Measurements from ENCODE around the gene TPO. TPM values are rescaled to one million over a fixed set of nuclear protein-coding genes. Genes with fewer than 3 reads are reported as not detected.

TPO gene
- total RNA-seq, 1 experiment from 2014 or later: not detected

DNA sequence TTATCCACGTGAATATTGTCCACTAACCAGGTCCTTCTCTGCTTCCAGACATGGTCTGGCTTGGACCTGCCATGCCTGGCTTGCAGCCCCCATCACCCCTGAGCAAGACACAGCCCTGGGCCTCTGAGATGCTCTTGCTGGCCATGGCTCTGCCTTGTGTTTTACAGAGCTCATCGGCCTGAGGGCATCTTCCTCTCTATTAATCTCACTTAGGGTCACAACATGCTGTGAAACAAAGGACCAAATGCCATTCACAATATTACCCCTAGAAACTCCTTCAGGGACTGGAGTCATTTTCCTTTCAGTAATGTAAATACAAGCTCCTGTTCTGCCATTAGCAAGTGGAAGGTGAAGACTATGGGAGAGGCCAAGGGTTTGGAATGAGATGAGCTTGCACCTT, 6.8 kb upstream of the TPO start:
- peaks cover 12% of the 10 kb centered on the region for H3K27me3 Mint-ChIP-seq (ENCODE audit: low read depth)
- H3K79me2 ChIP-seq (ENCODE audit: insufficient read depth, low read length): no peaks in the 10 kb centered on the region
- peak overlapping the region in 1 of 3 experiments; percentile 59; a peak in 1 of 7 replicates for H3K27ac Mint-ChIP-seq
- H3K79me1 ChIP-seq (ENCODE audit: insufficient read depth, low read depth, low read length, poor library complexity, severe bottlenecking): no peaks in the 10 kb centered on the region
- H2BK5ac ChIP-seq (ENCODE audit: insufficient read length, low read length): no peak overlapping the region
- no peak overlapping the region for H2BK15ac ChIP-seq (ENCODE audit: low read depth, low read length)
- no peak overlapping the region for H3K4ac ChIP-seq (ENCODE audit: low read depth, low read length)
- no peak overlapping the region for H4K91ac ChIP-seq (ENCODE audit: insufficient read length, low read depth, low read length)
- no peaks in the 10 kb centered on the region for H3K23me2 ChIP-seq (ENCODE audit: insufficient read length, low read depth, low read length, poor library complexity, severe bottlenecking)
- no peak overlapping the region for H3K27ac ChIP-seq (ENCODE audit: insufficient read length, low read depth, low read length)
- H3K9ac ChIP-seq (ENCODE audit: extremely low read depth, insufficient read length, low read length): no peak overlapping the region
- peaks cover 0 to 2% (median 0%) of the 10 kb centered on the region in 3 experiments; a peak in 2 of 7 replicates for H3K36me3 Mint-ChIP-seq (ENCODE audit: insufficient read depth in 1 of 3, low read depth in 3 of 3)
- H3K4me1 Mint-ChIP-seq: peaks cover 15 to 16% of the 10 kb centered on the region in 2 experiments
- no peak overlapping the region for H2BK12ac ChIP-seq (ENCODE audit: insufficient read length, low read depth, low read length)
- H2BK120ac ChIP-seq (ENCODE audit: low read depth, low read length, poor library complexity, severe bottlenecking): no peak overlapping the region
- H2AFZ ChIP-seq (ENCODE audit: low read length): no peak overlapping the region
- no peak overlapping the region for H2AK5ac ChIP-seq (ENCODE audit: insufficient read length, low read length)
- no peaks in the 10 kb centered on the region for H3K27me3 ChIP-seq (ENCODE audit: insufficient read depth, low read length)
- no peak overlapping the region; the same call in 1 of the 2 replicates for H3K14ac ChIP-seq (ENCODE audit: insufficient read depth, low read length)
- no peaks in the 10 kb centered on the region for H3K9me3 ChIP-seq (ENCODE audit: control insufficient read depth, low read depth, low read length)
- peaks cover 0 to 7% of the 10 kb centered on the region in 2 experiments; a peak in 2 of 5 replicates for H3K9me3 Mint-ChIP-seq
- H3K18ac ChIP-seq (ENCODE audit: insufficient read length, low read depth, low read length): no peak overlapping the region
- no peak for DNase-seq
- no peak overlapping the region for H3K23ac ChIP-seq (ENCODE audit: insufficient read length, low read depth, low read length)
- no peak for TF ChIP-seq CTCF (conservative IDR thresholded peaks at IDR 0.05)
- no peak overlapping the region for H3K56ac ChIP-seq (ENCODE audit: insufficient read length, low read depth, low read length)
- H3K4me1 ChIP-seq (ENCODE audit: insufficient read depth, low read length): no peaks in the 10 kb centered on the region; the same call in 1 of the 2 replicates
- no peak overlapping the region for H4K5ac ChIP-seq (ENCODE audit: insufficient read length, low read depth, low read length)
- no peak overlapping the region for H2BK20ac ChIP-seq (ENCODE audit: low read depth, low read length, poor library complexity, severe bottlenecking)
- no CpG with 5 or more reads among the region's 2 CpGs for WGBS (ENCODE audit: extremely low coverage, insufficient read length, low lambda C conversion rate)
- no peak overlapping the region for H3T11ph ChIP-seq (ENCODE audit: low read length)
- H4K8ac ChIP-seq (replicated peaks; ENCODE audit: insufficient read length, low read depth, low read length): no peak overlapping the region
- no peak overlapping the region for H3K4me2 ChIP-seq (ENCODE audit: insufficient read depth, insufficient read length, low read length)
- no peaks in the 10 kb centered on the region for H4K20me1 ChIP-seq (ENCODE audit: control insufficient read depth, insufficient read depth, insufficient read length)
- no peak overlapping the region for H3K4me3 Mint-ChIP-seq

All from H9 (cell line).